GM06990 (cell line): ENCODE results near the gene TPSG1.

Experiments used
- DNase-seq: peaks from one replicate; pipeline ENCODE4 v3.0.0-alpha.2; 2011; ENCODE audit not compliant: insufficient read length; ENCODE audit errors: extremely low read depth
- H3K27me3 ChIP-seq: replicated peaks from 2 replicates; pipeline ENCODE4 v1.6.0; 2011; ENCODE audit warnings: low read length; ENCODE audit not compliant: control insufficient read depth, insufficient read depth
- H3K36me3 ChIP-seq: 2 replicates; pipeline ENCODE4 v1.5.1; 2011; ENCODE audit warnings: low read length; ENCODE audit not compliant: control insufficient read depth, insufficient read depth
- H3K4me3 ChIP-seq: replicated peaks from 2 replicates; pipeline ENCODE4 v1.5.1; 2011; ENCODE audit warnings: low read depth, mild to moderate bottlenecking, control low read depth, low read length
- CTCF ChIP-seq: IDR thresholded peaks from 2 replicates; pipeline ENCODE4 v1.5.1; 2011; ENCODE audit warnings: low read length, control low read depth, mild to moderate bottlenecking, inconsistent platforms; ENCODE audit not compliant: insufficient read depth, poor library complexity, severe bottlenecking

TPSG1 gene

GRCh38 chr16:1206326-1206725 is 18.7 kb downstream of the TPSG1 start:
- no peak for DNase-seq
- TF ChIP-seq CTCF = no peak
- no peaks in the 10 kb centered on the region for H3K36me3 ChIP-seq
- H3K4me3 ChIP-seq = no peak overlapping the region
- no peaks in the 10 kb centered on the region for H3K27me3 ChIP-seq

- no peak for DNase-seq
- no peaks in the 10 kb centered on the region for H3K27me3 ChIP-seq
- no peaks in the 10 kb centered on the region for H3K36me3 ChIP-seq
Measured at GRCh38 chr16:1204933-1205332, 20.1 kb downstream of the TPSG1 start.

GRCh38 chr16:1202274-1202673 is 22.8 kb downstream of the TPSG1 start:
- DNase-seq = no peak
- Histone ChIP-seq H3K36me3 (no peaks in the 10 kb centered on the region), H3K27me3 (no peaks in the 10 kb centered on the region), H3K4me3 (no peak overlapping the region)
- TF ChIP-seq CTCF = no peak

More at GRCh38 chr16:1204933-1205332, 20.1 kb downstream of the TPSG1 start:
- TF ChIP-seq CTCF = no peak
- no peak overlapping the region for H3K4me3 ChIP-seq

- no peak overlapping the region for H3K4me3 ChIP-seq
- H3K27me3 ChIP-seq = no peaks in the 10 kb centered on the region
- no peaks in the 10 kb centered on the region for H3K36me3 ChIP-seq
- TF ChIP-seq CTCF = no peak
- DNase-seq = no peak
Measured at GRCh38 chr16:1201444-1201843, 23.6 kb downstream of the TPSG1 start.

- Histone ChIP-seq H3K4me3 (no peak overlapping the region), H3K36me3 (no peaks in the 10 kb centered on the region), H3K27me3 (no peaks in the 10 kb centered on the region)
- TF ChIP-seq CTCF = no peak
- DNase-seq = no peak
Measured at GRCh38 chr16:1200014-1200627, 24.9 kb downstream of the TPSG1 start.
